Measurements from ENCODE around the gene SLC1A6.
"Not testable (repeated sequence)": the region's sequence is repeated elsewhere in the genome, so short reads cannot be mapped to it uniquely, and the experiment has no call there.

SLC1A6 gene

GRCh38 chr19:14979476-14980255, at the start of gene SLC1A6:
Gene SLC1A6 (minus strand): TSS chr19:14979864. CDS start chr19:14972910, 6,954 bp downstream.
- no peak for DNase-seq (ENCODE audit: extremely low read depth, insufficient read length)
- TF ChIP-seq, protein P1, sequence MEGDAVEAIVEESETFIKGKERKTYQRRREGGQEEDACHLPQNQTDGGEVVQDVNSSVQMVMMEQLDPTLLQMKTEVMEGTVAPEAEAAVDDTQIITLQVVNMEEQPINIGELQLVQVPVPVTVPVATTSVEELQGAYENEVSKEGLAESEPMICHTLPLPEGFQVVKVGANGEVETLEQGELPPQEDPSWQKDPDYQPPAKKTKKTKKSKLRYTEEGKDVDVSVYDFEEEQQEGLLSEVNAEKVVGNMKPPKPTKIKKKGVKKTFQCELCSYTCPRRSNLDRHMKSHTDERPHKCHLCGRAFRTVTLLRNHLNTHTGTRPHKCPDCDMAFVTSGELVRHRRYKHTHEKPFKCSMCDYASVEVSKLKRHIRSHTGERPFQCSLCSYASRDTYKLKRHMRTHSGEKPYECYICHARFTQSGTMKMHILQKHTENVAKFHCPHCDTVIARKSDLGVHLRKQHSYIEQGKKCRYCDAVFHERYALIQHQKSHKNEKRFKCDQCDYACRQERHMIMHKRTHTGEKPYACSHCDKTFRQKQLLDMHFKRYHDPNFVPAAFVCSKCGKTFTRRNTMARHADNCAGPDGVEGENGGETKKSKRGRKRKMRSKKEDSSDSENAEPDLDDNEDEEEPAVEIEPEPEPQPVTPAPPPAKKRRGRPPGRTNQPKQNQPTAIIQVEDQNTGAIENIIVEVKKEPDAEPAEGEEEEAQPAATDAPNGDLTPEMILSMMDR (IDR thresholded peaks at IDR 0.05; ENCODE audit: insufficient read depth, low read length, poor library complexity, severe bottlenecking) = no peak
- H3K4me3 ChIP-seq (replicated peaks; ENCODE audit: low read depth, low read length) = no peak within 1 kb of the TSS
- H3K27me3 ChIP-seq (replicated peaks; ENCODE audit: control insufficient read depth, insufficient read depth, low read length) = peaks cover 1% of the 10 kb centered on the region; the same call in 1 of the 2 replicates
- no peaks in the 10 kb centered on the region for H3K36me3 ChIP-seq (ENCODE audit: control insufficient read depth, insufficient read depth, low read length)

DNA sequence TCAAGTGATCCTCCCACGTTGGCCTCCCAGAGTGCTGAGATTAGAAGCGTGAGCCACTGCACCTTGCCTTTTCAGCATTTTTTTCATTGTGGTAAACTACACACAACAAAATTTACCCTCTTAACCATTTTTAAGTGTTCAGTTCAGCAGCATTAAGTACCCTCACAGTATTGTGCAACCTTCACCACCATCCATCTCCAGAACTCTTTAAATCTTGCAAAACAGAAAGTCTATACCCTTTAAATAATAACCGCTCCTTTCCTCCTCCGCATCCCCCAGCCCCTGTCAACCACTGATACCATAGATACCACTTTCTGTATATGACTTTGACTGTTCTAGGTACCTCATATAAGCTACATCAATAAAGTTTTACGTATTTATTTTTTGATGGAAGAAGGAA, 48.8 kb upstream of the SLC1A6 start:
- TF ChIP-seq, protein P1 (IDR thresholded peaks at IDR 0.05; ENCODE audit: insufficient read depth, low read length, poor library complexity, severe bottlenecking) = no peak
- Histone ChIP-seq H3K36me3 (ENCODE audit: control insufficient read depth, insufficient read depth, low read length) (no peaks in the 10 kb centered on the region), H3K27me3 (replicated peaks; ENCODE audit: control insufficient read depth, insufficient read depth, low read length) (no peaks in the 10 kb centered on the region; the same call in 1 of the 2 replicates), H3K4me3 (replicated peaks; ENCODE audit: low read depth, low read length) (no peak overlapping the region)
- no peak for DNase-seq (ENCODE audit: extremely low read depth, insufficient read length)

DNA sequence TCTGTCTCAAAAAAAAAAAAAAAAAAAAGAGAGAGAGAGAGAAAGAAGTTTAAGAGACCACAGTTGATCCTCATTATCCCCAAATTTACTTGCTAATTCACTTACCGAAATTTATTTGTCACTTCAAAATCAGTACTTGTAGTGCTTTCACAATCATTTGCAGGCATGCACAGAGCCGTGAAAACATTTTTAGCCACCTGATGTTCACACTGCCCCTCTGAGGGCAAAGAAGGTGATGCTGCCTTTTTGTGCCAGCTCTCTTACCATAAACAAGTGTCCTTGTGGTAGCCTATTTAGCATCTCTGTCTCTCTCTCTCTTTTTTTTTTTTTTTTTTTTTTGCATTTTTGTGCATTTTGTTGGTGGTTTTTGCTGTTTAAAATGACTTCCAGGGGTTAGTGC, 45.6 kb upstream of the SLC1A6 start:
- TF ChIP-seq, protein P1 (IDR thresholded peaks at IDR 0.05; ENCODE audit: insufficient read depth, low read length, poor library complexity, severe bottlenecking) = peak; percentile 43
- H3K27me3 ChIP-seq (replicated peaks; ENCODE audit: control insufficient read depth, insufficient read depth, low read length) = no peaks in the 10 kb centered on the region; the same call in 1 of the 2 replicates
- DNase-seq (ENCODE audit: extremely low read depth, insufficient read length) = no peak

DNA sequence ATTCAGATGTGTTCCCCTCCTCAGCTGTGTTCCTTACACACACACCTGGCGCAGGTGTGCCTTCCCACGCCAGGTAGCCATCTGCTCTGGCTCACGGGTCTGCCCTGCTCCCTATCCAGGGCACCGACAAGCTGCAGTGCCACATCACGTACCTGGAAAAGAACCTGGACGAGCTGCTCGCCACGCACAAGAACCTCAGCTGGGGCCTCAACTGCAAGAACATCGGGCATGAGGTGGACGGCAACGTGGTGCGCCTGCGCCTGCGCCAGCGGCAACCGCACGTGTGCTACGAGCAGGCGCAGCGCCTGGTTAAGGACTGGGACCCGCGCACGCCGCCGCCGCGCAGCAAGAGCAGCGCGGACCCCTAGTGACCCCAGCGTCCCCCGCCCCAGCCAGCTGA, 43.1 kb upstream of the SLC1A6 start:
- no peak overlapping the region for H3K4me3 ChIP-seq (replicated peaks; ENCODE audit: low read depth, low read length)
- no peaks in the 10 kb centered on the region; the same call in 1 of the 2 replicates for H3K27me3 ChIP-seq (replicated peaks; ENCODE audit: control insufficient read depth, insufficient read depth, low read length)
- TF ChIP-seq, protein P1 (IDR thresholded peaks at IDR 0.05; ENCODE audit: insufficient read depth, low read length, poor library complexity, severe bottlenecking) = no peak
- no peak for DNase-seq (ENCODE audit: extremely low read depth, insufficient read length)
- no peaks in the 10 kb centered on the region for H3K36me3 ChIP-seq (ENCODE audit: control insufficient read depth, insufficient read depth, low read length)

More for the DNA sequence above, 45.6 kb upstream of the SLC1A6 start:
- Histone ChIP-seq H3K4me3 (replicated peaks; ENCODE audit: low read depth, low read length) (no peak overlapping the region), H3K36me3 (ENCODE audit: control insufficient read depth, insufficient read depth, low read length) (no peaks in the 10 kb centered on the region)

- H3K4me3 ChIP-seq (replicated peaks; ENCODE audit: low read depth, low read length) = no peak overlapping the region
- no peaks in the 10 kb centered on the region; the same call in 1 of the 2 replicates for H3K27me3 ChIP-seq (replicated peaks; ENCODE audit: control insufficient read depth, insufficient read depth, low read length)
- TF ChIP-seq, protein P1 (IDR thresholded peaks at IDR 0.05; ENCODE audit: insufficient read depth, low read length, poor library complexity, severe bottlenecking) = no peak
- no peak for DNase-seq (ENCODE audit: extremely low read depth, insufficient read length)
- no peaks in the 10 kb centered on the region for H3K36me3 ChIP-seq (ENCODE audit: control insufficient read depth, insufficient read depth, low read length)
These were observed 41.8 kb upstream of the SLC1A6 start for GRCh38 chr19:15021286-15022007.

DNA sequence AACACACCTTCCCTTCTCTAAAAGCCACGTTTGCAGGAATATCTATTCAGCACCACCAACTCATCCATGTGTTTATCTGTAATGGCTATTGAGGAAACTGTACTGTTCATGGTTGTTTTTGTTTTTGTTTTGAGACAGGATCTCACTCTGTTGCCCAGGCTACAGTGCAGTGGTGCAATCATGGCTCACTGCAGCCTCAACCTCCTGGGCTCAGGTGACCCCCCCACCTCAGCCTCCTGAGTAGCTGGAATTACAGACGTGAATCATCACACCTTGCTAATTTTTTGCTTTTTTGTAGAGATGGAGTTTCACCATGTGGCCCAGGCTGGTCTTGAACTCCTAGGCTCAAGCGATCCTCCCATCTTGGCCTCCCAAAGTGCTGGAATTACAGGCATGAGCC, 39.2 kb upstream of the SLC1A6 start:
- H3K36me3 ChIP-seq (ENCODE audit: control insufficient read depth, insufficient read depth, low read length); DNase-seq (ENCODE audit: extremely low read depth, insufficient read length); H3K27me3 ChIP-seq (replicated peaks; ENCODE audit: control insufficient read depth, insufficient read depth, low read length); H3K4me3 ChIP-seq (replicated peaks; ENCODE audit: low read depth, low read length): not testable (repeated sequence)
